ENCODE results near the gene DBNL.

DNA sequence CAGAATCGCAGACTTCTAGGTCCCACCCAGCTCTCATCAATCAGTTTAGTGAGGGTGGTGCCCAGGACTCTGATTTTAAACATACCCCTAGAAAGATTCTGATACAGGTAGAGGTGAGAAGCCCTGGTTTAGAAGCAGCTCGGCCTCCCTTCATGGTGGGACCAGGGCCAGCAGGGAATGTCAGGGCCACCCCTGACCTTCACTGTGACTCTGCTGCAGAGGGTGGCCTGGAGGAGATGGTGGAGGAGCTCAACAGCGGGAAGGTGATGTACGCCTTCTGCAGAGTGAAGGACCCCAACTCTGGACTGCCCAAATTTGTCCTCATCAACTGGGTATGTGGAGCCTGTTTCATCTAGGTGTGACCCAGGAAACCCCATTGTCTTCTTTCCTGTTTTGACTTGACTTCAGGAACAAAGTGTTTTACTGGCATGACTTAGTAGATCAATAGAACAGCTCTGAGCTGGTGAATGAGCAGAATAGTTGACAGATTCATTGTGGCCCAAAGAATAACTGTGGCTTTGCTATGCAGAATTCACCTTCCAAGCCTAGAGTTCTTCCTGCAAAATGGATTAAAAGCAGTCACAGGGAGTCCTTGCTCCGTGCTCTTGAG lies 7.2 kb downstream of the DBNL start:
- TF ChIP-seq POLR2AphosphoS5 (IDR thresholded peaks at IDR 0.05) (no peak), POLR2A (IDR thresholded peaks at IDR 0.05) (no peak), EP300 (IDR thresholded peaks at IDR 0.05) (no peak)
- TF ChIP-seq, protein P1, sequence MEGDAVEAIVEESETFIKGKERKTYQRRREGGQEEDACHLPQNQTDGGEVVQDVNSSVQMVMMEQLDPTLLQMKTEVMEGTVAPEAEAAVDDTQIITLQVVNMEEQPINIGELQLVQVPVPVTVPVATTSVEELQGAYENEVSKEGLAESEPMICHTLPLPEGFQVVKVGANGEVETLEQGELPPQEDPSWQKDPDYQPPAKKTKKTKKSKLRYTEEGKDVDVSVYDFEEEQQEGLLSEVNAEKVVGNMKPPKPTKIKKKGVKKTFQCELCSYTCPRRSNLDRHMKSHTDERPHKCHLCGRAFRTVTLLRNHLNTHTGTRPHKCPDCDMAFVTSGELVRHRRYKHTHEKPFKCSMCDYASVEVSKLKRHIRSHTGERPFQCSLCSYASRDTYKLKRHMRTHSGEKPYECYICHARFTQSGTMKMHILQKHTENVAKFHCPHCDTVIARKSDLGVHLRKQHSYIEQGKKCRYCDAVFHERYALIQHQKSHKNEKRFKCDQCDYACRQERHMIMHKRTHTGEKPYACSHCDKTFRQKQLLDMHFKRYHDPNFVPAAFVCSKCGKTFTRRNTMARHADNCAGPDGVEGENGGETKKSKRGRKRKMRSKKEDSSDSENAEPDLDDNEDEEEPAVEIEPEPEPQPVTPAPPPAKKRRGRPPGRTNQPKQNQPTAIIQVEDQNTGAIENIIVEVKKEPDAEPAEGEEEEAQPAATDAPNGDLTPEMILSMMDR (IDR thresholded peaks at IDR 0.05), result no peak

Measured in upper lobe of left lung (tissue), 4 donors.